ENCODE results near the gene KIAA1958. TPM values are rescaled to one million over a fixed set of nuclear protein-coding genes. Genes with fewer than 3 reads are reported as not detected.

KIAA1958 gene
- total RNA-seq, 2 donors from 2014 or later: 5.7 to 9.6 TPM

DNA sequence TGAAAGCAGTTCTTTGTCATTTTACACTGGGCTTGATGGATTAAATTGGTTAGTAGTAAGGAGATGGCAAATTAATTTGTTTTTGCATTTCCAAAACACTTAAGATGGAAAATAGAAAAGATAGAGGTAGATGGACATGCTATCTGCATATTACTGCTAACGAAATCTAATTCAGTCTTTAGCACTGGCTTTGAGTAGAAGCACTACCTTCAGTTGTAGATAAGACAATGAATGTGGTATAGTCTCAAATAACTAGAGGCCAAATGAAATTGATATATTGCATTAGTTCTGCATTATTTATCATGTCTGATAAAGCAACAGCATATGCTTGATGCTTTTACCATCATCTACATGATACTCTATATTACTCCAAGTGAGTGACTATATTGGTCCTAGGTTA, 33.4 kb downstream of the KIAA1958 start:
- 94 to 96% methylated on average over 1 of the region's 1 CpG for WGBS, 2 donors
- no peak for DNase-seq
- Histone ChIP-seq H3K9me3 (no peaks in the 10 kb centered on the region), H3K27ac (no peak overlapping the region), H3K27me3 (no peaks in the 10 kb centered on the region), H3K36me3 (replicated peaks in 1 of 2; ENCODE audit: insufficient read depth in 1 of 2, low read depth in 2 of 2) (no peaks in the 10 kb centered on the region), H3K4me3 (no peak overlapping the region), H3K4me1 (no peaks in the 10 kb centered on the region)
- TF ChIP-seq, protein P1, sequence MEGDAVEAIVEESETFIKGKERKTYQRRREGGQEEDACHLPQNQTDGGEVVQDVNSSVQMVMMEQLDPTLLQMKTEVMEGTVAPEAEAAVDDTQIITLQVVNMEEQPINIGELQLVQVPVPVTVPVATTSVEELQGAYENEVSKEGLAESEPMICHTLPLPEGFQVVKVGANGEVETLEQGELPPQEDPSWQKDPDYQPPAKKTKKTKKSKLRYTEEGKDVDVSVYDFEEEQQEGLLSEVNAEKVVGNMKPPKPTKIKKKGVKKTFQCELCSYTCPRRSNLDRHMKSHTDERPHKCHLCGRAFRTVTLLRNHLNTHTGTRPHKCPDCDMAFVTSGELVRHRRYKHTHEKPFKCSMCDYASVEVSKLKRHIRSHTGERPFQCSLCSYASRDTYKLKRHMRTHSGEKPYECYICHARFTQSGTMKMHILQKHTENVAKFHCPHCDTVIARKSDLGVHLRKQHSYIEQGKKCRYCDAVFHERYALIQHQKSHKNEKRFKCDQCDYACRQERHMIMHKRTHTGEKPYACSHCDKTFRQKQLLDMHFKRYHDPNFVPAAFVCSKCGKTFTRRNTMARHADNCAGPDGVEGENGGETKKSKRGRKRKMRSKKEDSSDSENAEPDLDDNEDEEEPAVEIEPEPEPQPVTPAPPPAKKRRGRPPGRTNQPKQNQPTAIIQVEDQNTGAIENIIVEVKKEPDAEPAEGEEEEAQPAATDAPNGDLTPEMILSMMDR (IDR thresholded peaks at IDR 0.05): no peak
- TF ChIP-seq POLR2A (IDR thresholded peaks at IDR 0.05): no peak
- intact Hi-C loops (cut with DNase I): no loop called here
- ATAC-seq: no peak

DNA sequence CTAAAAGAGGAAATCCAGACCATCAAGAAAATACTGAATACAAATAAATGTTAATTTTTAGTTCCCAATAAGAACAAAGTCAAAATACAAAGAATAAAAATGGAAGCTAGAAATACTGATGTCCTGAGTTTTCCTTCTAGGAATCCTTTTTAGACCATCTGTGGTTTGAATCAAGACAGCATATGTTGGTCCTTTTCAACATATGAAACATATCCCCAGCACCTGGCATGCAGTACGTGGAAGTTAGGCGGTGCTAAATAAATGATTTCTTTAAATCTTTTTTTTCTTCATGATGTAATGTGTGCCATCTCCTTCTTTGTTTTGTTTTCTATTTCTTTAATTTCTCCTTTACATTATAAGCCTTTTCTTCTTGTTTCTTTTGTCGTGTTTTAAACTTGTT, 34.0 kb downstream of the KIAA1958 start:
- H3K9me3 ChIP-seq: no peaks in the 10 kb centered on the region
- H3K4me1 ChIP-seq: no peaks in the 10 kb centered on the region
- DNase-seq (no peak), ATAC-seq (no peak)
- H3K27me3 ChIP-seq: no peaks in the 10 kb centered on the region
- no peak for TF ChIP-seq POLR2A (IDR thresholded peaks at IDR 0.05)
- TF ChIP-seq, protein P1 (IDR thresholded peaks at IDR 0.05): no peak
- no peaks in the 10 kb centered on the region for H3K36me3 ChIP-seq (replicated peaks in 1 of 2; ENCODE audit: insufficient read depth in 1 of 2, low read depth in 2 of 2)
- intact Hi-C loops (cut with DNase I): no loop called here
- H3K27ac ChIP-seq: no peak overlapping the region
- WGBS, 2 donors: 60 to 63% methylated on average over 3 of the region's 3 CpGs
- no peak overlapping the region for H3K4me3 ChIP-seq

DNA sequence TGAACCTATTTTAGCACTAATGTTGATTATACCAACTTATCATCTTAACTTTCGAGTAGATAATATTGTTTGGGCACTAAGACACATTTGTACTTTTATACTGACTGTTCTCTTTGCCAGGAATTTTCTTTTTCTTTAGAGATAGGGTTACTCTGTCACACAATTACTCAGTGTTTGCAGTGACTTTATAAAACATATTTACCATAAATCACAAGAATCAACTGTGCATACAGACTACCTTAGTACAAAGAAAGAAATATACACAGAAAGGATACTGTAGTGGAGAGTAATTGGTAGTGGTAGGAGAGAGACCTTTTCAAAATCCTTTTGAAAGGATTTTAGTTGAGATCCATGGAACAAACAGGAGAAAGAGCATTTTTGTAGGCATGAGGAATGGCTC, 40.3 kb downstream of the KIAA1958 start:
- no peak for ATAC-seq

DNA sequence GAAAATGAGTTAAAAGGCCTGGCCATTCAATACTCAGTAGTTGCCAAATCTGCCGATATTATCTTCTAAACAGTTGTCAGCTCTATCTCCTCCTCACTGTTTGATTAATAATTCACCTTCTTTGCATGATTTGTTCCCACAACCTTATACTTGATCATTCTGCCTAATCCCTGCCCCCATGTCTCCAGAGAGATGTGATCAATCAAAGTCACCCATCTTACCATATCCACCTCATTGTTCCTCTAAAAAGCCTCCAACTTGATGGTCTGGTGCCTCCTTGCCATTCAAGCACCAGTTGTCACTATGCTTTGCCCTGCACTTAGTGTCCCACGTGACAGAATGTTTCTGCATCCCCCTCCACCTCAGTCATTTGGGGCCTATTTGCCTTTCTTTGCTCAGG, 41.3 kb downstream of the KIAA1958 start:
- ATAC-seq: no peak
- Histone ChIP-seq H3K27me3 (no peaks in the 10 kb centered on the region), H3K27ac (no peak overlapping the region), H3K36me3 (replicated peaks in 1 of 2; ENCODE audit: insufficient read depth in 1 of 2, low read depth in 2 of 2) (no peaks in the 10 kb centered on the region), H3K4me1 (peaks cover 38% of the 10 kb centered on the region), H3K9me3 (no peaks in the 10 kb centered on the region), H3K4me3 (no peak overlapping the region)
- no peak for TF ChIP-seq POLR2A (IDR thresholded peaks at IDR 0.05)
- TF ChIP-seq, protein P1 (IDR thresholded peaks at IDR 0.05): no peak
- intact Hi-C loops (cut with DNase I): no loop called here
- DNase-seq: no peak
- WGBS, 2 donors: 50 to 56% methylated on average over 2 of the region's 2 CpGs

More for the DNA sequence above, 40.3 kb downstream of the KIAA1958 start:
- no peak for TF ChIP-seq POLR2A (IDR thresholded peaks at IDR 0.05)
- TF ChIP-seq, protein P1 (IDR thresholded peaks at IDR 0.05): no peak
- no peak for DNase-seq
- intact Hi-C loops (cut with DNase I): no loop called here
- Histone ChIP-seq H3K4me1 (peaks cover 33% of the 10 kb centered on the region), H3K27me3 (no peaks in the 10 kb centered on the region), H3K4me3 (no peak overlapping the region), H3K9me3 (no peaks in the 10 kb centered on the region), H3K27ac (no peak overlapping the region), H3K36me3 (replicated peaks in 1 of 2; ENCODE audit: insufficient read depth in 1 of 2, low read depth in 2 of 2) (no peaks in the 10 kb centered on the region)
- WGBS, 2 donors: 3 to 18% methylated on average over 1 of the region's 1 CpG

DNA sequence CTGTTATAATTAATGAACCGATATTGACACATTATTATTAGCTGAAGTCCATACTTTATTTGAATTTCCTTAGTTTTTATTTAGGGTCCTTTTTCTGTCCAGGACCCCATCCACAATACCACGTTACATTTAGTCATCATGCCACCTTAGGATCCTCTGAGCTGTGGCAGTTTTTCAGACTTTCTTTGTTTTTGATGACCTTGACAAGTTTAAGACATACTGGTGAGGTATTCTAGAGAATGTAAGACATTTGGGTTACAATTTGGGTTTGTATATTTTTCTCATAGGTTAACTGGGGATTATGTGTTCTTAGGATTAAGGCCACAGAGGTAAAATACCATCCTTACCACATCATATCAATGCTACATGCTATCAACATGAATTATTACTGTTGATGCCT, 42.7 kb downstream of the KIAA1958 start:
- H3K36me3 ChIP-seq (replicated peaks in 1 of 2; ENCODE audit: insufficient read depth in 1 of 2, low read depth in 2 of 2): no peaks in the 10 kb centered on the region
- no peaks in the 10 kb centered on the region for H3K9me3 ChIP-seq
- WGBS, 2 donors: 71 to 81% methylated on average over 2 of the region's 2 CpGs
- intact Hi-C loops (cut with DNase I): no loop called here
- H3K4me1 ChIP-seq: peaks cover 38% of the 10 kb centered on the region
- H3K27me3 ChIP-seq: no peaks in the 10 kb centered on the region
- ATAC-seq: no peak
- no peak for DNase-seq
- no peak overlapping the region for H3K4me3 ChIP-seq
- TF ChIP-seq, protein P1 (IDR thresholded peaks at IDR 0.05): no peak
- H3K27ac ChIP-seq: no peak overlapping the region

All from body of pancreas (tissue), 4 donors.